GM21723 (cell line): ENCODE data around the gene CALR3.
A peak's percentile ranks its signal among the peaks of the same experiment; 100 is the strongest.

ENCODE experiments used
- ATAC-seq: cut with Tn5 transposase; IDR thresholded peaks from one replicate; pipeline ENCODE4 v1.9.1; 2021; ENCODE audit warnings: mild to moderate bottlenecking, moderate library complexity; ENCODE audit not compliant: unreplicated experiment

The CALR3 gene

GRCh38 chr19:16435238-16435917, 60.6 kb downstream of the CALR3 start:
- ATAC-seq = peak; percentile 13

GRCh38 chr19:16433986-16434385, 62.0 kb downstream of the CALR3 start:
- ATAC-seq = no peak

GRCh38 chr19:16429759-16430091, 66.2 kb downstream of the CALR3 start:
- ATAC-seq = no peak

GRCh38 chr19:16429066-16429758, 66.8 kb downstream of the CALR3 start:
- ATAC-seq = no peak
